A549 (cell line): ENCODE results near the gene MBP. TPM values are rescaled to one million over a fixed set of nuclear protein-coding genes. Genes with fewer than 3 reads are reported as not detected.

Source experiments
- ATAC-seq, 2 experiments: fragments of 200-7000 bp in 1 of 2; fragments of >200 bp in 1 of 2; cut with Nextera tagmentation in 1 of 2; cut with Tn5 transposase in 1 of 2; 3 replicates each; pipeline versions ENCODE4 v1.8.0 to v1.9.1; 2018 to 2020; ENCODE audit warnings: mild to moderate bottlenecking in 1 of 2, moderate library complexity in 1 of 2
- CTCF ChIA-PET: fragments of 300-600 bp; sonication (Branson Sonifier 250); formaldehyde crosslinking; extraction: SDS; loops from one replicate; lab custom pipeline; 2021; ENCODE audit warnings: antibody characterized with exemption, inconsistent platforms; lab: Yijun Ruan, JAX
- POLR2A ChIA-PET: fragments of 350-600 bp; formaldehyde crosslinking; extraction: SDS; loops from one replicate; lab custom pipeline; 2021; ENCODE audit warnings: antibody characterized with exemption, inconsistent platforms; lab: Yijun Ruan, JAX
- DNase-seq, 2 experiments: peaks; one replicate each; pipeline versions ENCODE4 v3.0.0 to v3.0.0-alpha.2; 2011 to 2016; ENCODE audit warnings: low read depth in 1 of 2, low spot score in 1 of 2
- FAIRE-seq: peaks from 2 replicates; lab custom pipeline; 2011; peaks lifted over from hg19 to GRCh38; lab: Jason Lieb, UNC
- H3K27ac ChIP-seq, 2 experiments: fragments of >200 bp; sonication (Bioruptor Twin); formaldehyde crosslinking; 3 replicates each; pipeline ENCODE4 v1.5.1; 2016 to 2017
- H3K4me1 ChIP-seq: fragments of >200 bp; sonication (Bioruptor Twin); formaldehyde crosslinking; 3 replicates; pipeline ENCODE4 v1.6.1; 2016
- H3K4me2 ChIP-seq: fragments of >200 bp; sonication (Bioruptor Twin); formaldehyde crosslinking; 3 replicates; pipeline ENCODE4 v1.6.1; 2016
- H3K4me3 ChIP-seq: fragments of >200 bp; sonication (Bioruptor Twin); formaldehyde crosslinking; 3 replicates; pipeline ENCODE4 v1.5.1; 2016
- H3K9me3 ChIP-seq: fragments of >200 bp; sonication (Bioruptor Twin); formaldehyde crosslinking; 3 replicates; pipeline ENCODE4 v1.6.1; 2016
- CBX8 ChIP-seq: fragments of 200-600 bp; sonication (generic); IDR thresholded peaks from 2 replicates; pipeline ENCODE4 v1.6.1; 2016
- CHD2 ChIP-seq: fragments of 150-350 bp; IDR thresholded peaks from 2 replicates; pipeline ENCODE4 v1.6.1; 2014; ENCODE audit warnings: low read length; ENCODE audit not compliant: partially characterized antibody
- E2F6 ChIP-seq: IDR thresholded peaks from 2 replicates; pipeline ENCODE4 v1.6.1; 2012; ENCODE audit warnings: low read depth, borderline replicate concordance
- EHF ChIP-seq: fragments of 250-450 bp; sonication (Bioruptor Pico); IDR thresholded peaks from 2 replicates; pipeline ENCODE4 v1.5.0; 2020; ENCODE audit warnings: mild to moderate bottlenecking
- FOXS1 ChIP-seq: fragments of 250-450 bp; sonication (Bioruptor Pico); IDR thresholded peaks from 2 replicates; pipeline ENCODE4 v1.5.0; 2020; ENCODE audit warnings: mild to moderate bottlenecking, moderate library complexity
- GATA3 ChIP-seq: IDR thresholded peaks from 2 replicates; pipeline ENCODE4 v1.6.1; 2012; ENCODE audit warnings: borderline replicate concordance
- HDAC2 ChIP-seq: fragments of 200-600 bp; sonication (generic); IDR thresholded peaks from 2 replicates; pipeline ENCODE4 v1.6.1; 2016
- HES2 ChIP-seq: fragments of >200 bp; sonication (Bioruptor Twin); formaldehyde crosslinking; IDR thresholded peaks from 2 replicates; pipeline ENCODE4 v1.6.1; 2016
- HMGXB4 ChIP-seq: fragments of 250-450 bp; sonication (Bioruptor Pico); IDR thresholded peaks from 2 replicates; pipeline ENCODE4 v1.5.0; 2021; ENCODE audit warnings: mild to moderate bottlenecking, moderate library complexity, borderline replicate concordance
- HOXB5 ChIP-seq: fragments of 250-450 bp; sonication (Bioruptor Pico); IDR thresholded peaks from 2 replicates; pipeline ENCODE4 v1.5.0; 2020; ENCODE audit warnings: mild to moderate bottlenecking, moderate library complexity
- JUNB ChIP-seq: fragments of >200 bp; sonication (Bioruptor Twin); formaldehyde crosslinking; IDR thresholded peaks from 2 replicates; pipeline ENCODE4 v1.6.1; 2016
- KDM5A ChIP-seq: fragments of 200-600 bp; sonication (generic); IDR thresholded peaks from 2 replicates; pipeline ENCODE4 v1.6.1; 2016; ENCODE audit warnings: antibody characterized with exemption, mild to moderate bottlenecking
- MAX ChIP-seq: IDR thresholded peaks from 2 replicates; pipeline ENCODE4 v1.6.1; 2012
- MAZ ChIP-seq: fragments of 150-350 bp; IDR thresholded peaks from 2 replicates; pipeline ENCODE4 v1.6.1; 2014; ENCODE audit warnings: antibody characterized with exemption, low read depth, low read length, borderline replicate concordance
- NFE2L2 ChIP-seq: fragments of 150-350 bp; conservative IDR thresholded peaks from 2 replicates; pipeline ENCODE4 v1.6.1; 2014; ENCODE audit warnings: low read length
- POLR2A ChIP-seq: IDR thresholded peaks from 2 replicates; pipeline ENCODE4 v1.6.1; 2012; ENCODE audit warnings: mild to moderate bottlenecking, low read length
- POLR2AphosphoS2 ChIP-seq: conservative IDR thresholded peaks from 2 replicates; pipeline ENCODE4 v1.6.1; 2012; ENCODE audit warnings: low read length, improper control_type of control experiment, inconsistent platforms
- RARB ChIP-seq: fragments of 250-450 bp; sonication (Bioruptor Pico); IDR thresholded peaks from 2 replicates; pipeline ENCODE4 v1.8.0; 2021; ENCODE audit warnings: mild to moderate bottlenecking, moderate library complexity
- SREBF2 ChIP-seq: fragments of 450-650 bp; IDR thresholded peaks from 2 replicates; pipeline ENCODE4 v1.6.1; 2014; ENCODE audit warnings: mild to moderate bottlenecking, moderate library complexity
- TP53 ChIP-seq: fragments of 250-450 bp; sonication (Bioruptor Pico); IDR thresholded peaks from 2 replicates; pipeline ENCODE4 v1.5.0; 2021; ENCODE audit warnings: mild to moderate bottlenecking, moderate library complexity
- USF2 ChIP-seq: fragments of 450-650 bp; IDR thresholded peaks from 2 replicates; pipeline ENCODE4 v1.6.1; 2014; ENCODE audit warnings: antibody characterized with exemption
- ZFP36 ChIP-seq: fragments of 450-650 bp; IDR thresholded peaks from 2 replicates; pipeline ENCODE4 v1.6.1; 2014; ENCODE audit warnings: borderline replicate concordance; ENCODE audit not compliant: partially characterized antibody
- ZNF302 ChIP-seq: fragments of 250-450 bp; sonication (Bioruptor Pico); IDR thresholded peaks from 2 replicates; pipeline ENCODE4 v1.9.0; 2021; ENCODE audit warnings: inconsistent platforms, mild to moderate bottlenecking, moderate library complexity
- ZSCAN20 ChIP-seq: fragments of 250-450 bp; sonication (Bioruptor Pico); IDR thresholded peaks from 2 replicates; pipeline ENCODE4 v1.8.0; 2022; ENCODE audit warnings: mild to moderate bottlenecking, moderate library complexity
- WGBS: methylation state at CpG from one replicate; pipeline ENCODE4 v1.1.6; 2017; ENCODE audit errors: missing lambda C conversion rate; 5-methylcytosine and 5-hydroxymethylcytosine counted together
- polyA plus RNA-seq, 4 experiments: library from polyadenylated mRNA; depleted of rRNA in 3 of 4; stranded (reverse); fragments of >200 nt; fragmentation: RNase III in 1 of 4; extraction: RNeasy Plus Mini Kit Qiagen cat#74134 plus additional on column Dnase treatment in 1 of 4; gene quantifications; 2 replicates in 3 of 4; 3 replicates in 1 of 4; pipeline ENCODE4 v1.2.3, GENCODE V29; 2011 to 2017

Gene MBP
- polyA plus RNA-seq, 2 of the 4 experiments (the other 2 are of a cell fraction): 8.6 to 33.1 TPM

GRCh38 chr18:77095391-77096371 is 36.9 kb downstream of the MBP start:
- H3K9me3 ChIP-seq: no peaks in the 10 kb centered on the region
- 91% methylated on average over 13 of the region's 13 CpGs for WGBS
- FAIRE-seq (no peak), ATAC-seq (no peak), DNase-seq (no peak)
- H3K27ac ChIP-seq: no peak overlapping the region
- ChIA-PET CTCF (no interaction called here), POLR2A (no interaction called here)
- H3K4me2 ChIP-seq: no peak overlapping the region
- H3K4me3 ChIP-seq: no peak overlapping the region
- no peak for TF ChIP-seq CHD2
- TF ChIP-seq JUNB: no peak
- no peak for TF ChIP-seq POLR2A
- no peak for TF ChIP-seq ZFP36
- no peak for TF ChIP-seq MAZ
- TF ChIP-seq POLR2AphosphoS2: no peak
- no peak for TF ChIP-seq SREBF2
- no peak for TF ChIP-seq NFE2L2
- no peak for TF ChIP-seq FOXS1 (CRISPR knock-in tag)
- no peak for TF ChIP-seq MAX
- TF ChIP-seq HES2: no peak
- no peak for TF ChIP-seq HDAC2
- H3K4me1 ChIP-seq: peaks cover 24% of the 10 kb centered on the region

- no peak overlapping the region for H3K4me3 ChIP-seq
- WGBS: 74% methylated on average over 12 of the region's 12 CpGs
- POLR2A ChIA-PET: no interaction called here
- DNase-seq: no peak
- no peak for FAIRE-seq
- no peaks in the 10 kb centered on the region for H3K9me3 ChIP-seq
- no peak overlapping the region for H3K27ac ChIP-seq
- peaks cover 18% of the 10 kb centered on the region for H3K4me1 ChIP-seq
- CTCF ChIA-PET: no interaction called here
- no peak for ATAC-seq
- no peak overlapping the region for H3K4me2 ChIP-seq
- TF ChIP-seq CBX8: no peak
- TF ChIP-seq, all 56 proteins: peak for 0
Observed at GRCh38 chr18:77093586-77093985, 39.0 kb downstream of the MBP start.

GRCh38 chr18:77093067-77093430 is 39.5 kb downstream of the MBP start:
- TF ChIP-seq GATA3 (no peak), USF2 (no peak), RARB (CRISPR knock-in tag) (no peak), CHD2 (no peak), ZNF302 (no peak), NFE2L2 (no peak), HOXB5 (CRISPR knock-in tag) (no peak), HMGXB4 (CRISPR knock-in tag) (no peak), EHF (no peak), E2F6 (no peak), ZSCAN20 (CRISPR knock-in tag) (no peak), MAX (no peak), KDM5A (no peak), FOXS1 (CRISPR knock-in tag) (no peak), HES2 (no peak), TP53 (CRISPR knock-in tag) (no peak)
- ATAC-seq: no peak
- CTCF ChIA-PET: no interaction called here
- DNase-seq: no peak
- 98% methylated on average over 16 of the region's 16 CpGs for WGBS
- POLR2A ChIA-PET: no interaction called here
- peaks cover 13% of the 10 kb centered on the region for H3K4me1 ChIP-seq
- no peak overlapping the region for H3K4me3 ChIP-seq
- no peak for FAIRE-seq
- H3K9me3 ChIP-seq: no peaks in the 10 kb centered on the region
- no peak overlapping the region for H3K4me2 ChIP-seq
- no peak overlapping the region for H3K27ac ChIP-seq
